Measurements from ENCODE around the gene GRIP2. TPM values are rescaled to one million over a fixed set of nuclear protein-coding genes. Genes with fewer than 3 reads are reported as not detected.

The GRIP2 gene
- polyA plus RNA-seq, 3 donors: not detected

GRCh38 chr3:14444380-14444779, 95.8 kb downstream of the GRIP2 start:
- Histone ChIP-seq H3K4me2 (replicated peaks; ENCODE audit: extremely low read depth, low read length, poor library complexity, severe bottlenecking) (no peak overlapping the region), H4K20me1 (ENCODE audit: insufficient read depth, low read length) (peaks cover 98% of the 10 kb centered on the region), H2AFZ (ENCODE audit: insufficient read depth, low read depth, low read length, poor library complexity, severe bottlenecking) (no peak overlapping the region), H3K4me3 (replicated peaks in 1 of 3; ENCODE audit: low read depth in 2 of 3, low read length in 3 of 3) (no peak overlapping the region), H3K9me3 (replicated peaks in 1 of 2; ENCODE audit: control insufficient read depth in 1 of 2, insufficient read depth in 1 of 2, low read length in 2 of 2) (no peaks in the 10 kb centered on the region), H3K36me3 (replicated peaks in 1 of 2; ENCODE audit: control insufficient read depth in 1 of 2, insufficient read depth in 2 of 2, low read length in 2 of 2) (peaks cover 61 to 64% of the 10 kb centered on the region in 2 donors), H3K27ac (ENCODE audit: low read depth in 1 of 2, low read length in 2 of 2) (peak overlapping the region in 1 of 2 donors; percentile 56), H3K27me3 (ENCODE audit: control insufficient read depth in 2 of 2, insufficient read depth in 2 of 2, low read length in 2 of 2) (no peaks in the 10 kb centered on the region), H3K4me1 (ENCODE audit: control insufficient read depth in 1 of 2, insufficient read depth in 2 of 2, low read length in 2 of 2) (peaks cover 26 to 31% of the 10 kb centered on the region in 2 donors), H3K9ac (ENCODE audit: insufficient read depth, low read length, poor library complexity, severe bottlenecking) (no peak overlapping the region), H3K79me2 (ENCODE audit: insufficient read depth, low read length) (peaks cover 52% of the 10 kb centered on the region)
- intact Hi-C loops (cut with micrococcal nuclease): loop anchor here (5.0 kb wide), 1 partner anchor 42 kb away; the partner anchor contains the start of gene SLC6A6 (in 2 of the 2)
- Mint-ChIP-seq H3K36me3 (peaks cover 71 to 86% of the 10 kb centered on the region in 2 donors), H3K4me1 (peaks cover 32% of the 10 kb centered on the region), H3K27me3 (ENCODE audit: low read depth in 3 of 3) (no peaks in the 10 kb centered on the region), H3K9me3 (peaks cover 0 to 4% (median 0%) of the 10 kb centered on the region in 7 donors), H3K27ac (peak overlapping the region in 4 of 7 donors; percentile 18 to 90 (median 76)), H3K4me3 (no peak overlapping the region)
- DNase-seq: no peak
- no peak for TF ChIP-seq CTCF (IDR thresholded peaks at IDR 0.05)
- WGBS (ENCODE audit: insufficient coverage): 96% methylated on average over 5 of the region's 6 CpGs

- H3K27ac Mint-ChIP-seq: peak overlapping the region; percentile 23 to 97 (median 88)
- H3K9me3 Mint-ChIP-seq: peaks cover 0 to under 1% (median 0%) of the 10 kb centered on the region in 7 donors
- H4K20me1 ChIP-seq (ENCODE audit: insufficient read depth, low read length): peaks cover 73% of the 10 kb centered on the region
- H3K79me2 ChIP-seq (ENCODE audit: insufficient read depth, low read length): peaks cover 74% of the 10 kb centered on the region
- no peaks in the 10 kb centered on the region for H3K9me3 ChIP-seq (replicated peaks in 1 of 2; ENCODE audit: control insufficient read depth in 1 of 2, insufficient read depth in 1 of 2, low read length in 2 of 2)
- WGBS (ENCODE audit: insufficient coverage): 88% methylated on average over 5 of the region's 6 CpGs
- peak overlapping the region in 1 of 2 donors; percentile 30 for H3K4me3 Mint-ChIP-seq
- no peak overlapping the region for H3K4me2 ChIP-seq (replicated peaks; ENCODE audit: extremely low read depth, low read length, poor library complexity, severe bottlenecking)
- H3K36me3 Mint-ChIP-seq: peaks cover 53 to 64% of the 10 kb centered on the region in 2 donors
- peaks cover 53% of the 10 kb centered on the region for H3K4me1 Mint-ChIP-seq
- H3K36me3 ChIP-seq (replicated peaks in 1 of 2; ENCODE audit: control insufficient read depth in 1 of 2, insufficient read depth in 2 of 2, low read length in 2 of 2): peaks cover 37 to 40% of the 10 kb centered on the region in 2 donors
- H3K4me3 ChIP-seq (replicated peaks in 1 of 3; ENCODE audit: low read depth in 2 of 3, low read length in 3 of 3): no peak overlapping the region
- no peaks in the 10 kb centered on the region for H3K27me3 Mint-ChIP-seq (ENCODE audit: low read depth in 3 of 3)
- H3K9ac ChIP-seq (ENCODE audit: insufficient read depth, low read length, poor library complexity, severe bottlenecking): peak overlapping the region; percentile 34
- peak; percentile 48 to 80 (median 54) for DNase-seq
- peak overlapping the region; percentile 30 to 75 for H3K27ac ChIP-seq (ENCODE audit: low read depth in 1 of 2, low read length in 2 of 2)
- H3K27me3 ChIP-seq (ENCODE audit: control insufficient read depth in 2 of 2, insufficient read depth in 2 of 2, low read length in 2 of 2): no peaks in the 10 kb centered on the region
- no peak for TF ChIP-seq CTCF (IDR thresholded peaks at IDR 0.05)
- H2AFZ ChIP-seq (ENCODE audit: insufficient read depth, low read depth, low read length, poor library complexity, severe bottlenecking): no peak overlapping the region
- intact Hi-C loops (cut with micrococcal nuclease): loop anchor here (5.0 kb wide), 1 partner anchor 40 kb away; the partner anchor contains the start of gene SLC6A6 (in 2 of the 2)
- H3K4me1 ChIP-seq (ENCODE audit: control insufficient read depth in 1 of 2, insufficient read depth in 2 of 2, low read length in 2 of 2): peaks cover 46 to 54% of the 10 kb centered on the region in 2 donors
Observed at GRCh38 chr3:14441920-14442300, 98.2 kb downstream of the GRIP2 start.

Measured in CD14-positive monocyte (primary cell).